Mesothelial cell of epicardium (in vitro differentiated cells): ENCODE measurements around the gene OR51F1. TPM values are rescaled to one million over a fixed set of nuclear protein-coding genes. Genes with fewer than 3 reads are reported as not detected.
"Not testable (repeated sequence)": the region's sequence is repeated elsewhere in the genome, so short reads cannot be mapped to it uniquely, and the experiment has no call there.

ENCODE experiments used
- DNase-seq, 2 experiments: peaks; one replicate each; pipeline ENCODE4 v3.0.0; 2021; ENCODE audit warnings: low spot score in 2 of 2; ENCODE audit not compliant: unreplicated experiment in 2 of 2
- H3K27ac Mint-ChIP-seq: 2 replicates; pipeline ENCODE4 v1.8.0; 2021; ENCODE audit warnings: mixed read lengths
- H3K27me3 Mint-ChIP-seq: 2 replicates; pipeline ENCODE4 v1.8.0; 2021; ENCODE audit warnings: low read depth, mixed read lengths
- H3K36me3 Mint-ChIP-seq: 2 replicates; pipeline ENCODE4 v1.8.0; 2021; ENCODE audit warnings: mixed read lengths
- H3K4me1 Mint-ChIP-seq: 2 replicates; pipeline ENCODE4 v1.8.0; 2021; ENCODE audit warnings: mixed read lengths
- H3K4me3 Mint-ChIP-seq: 2 replicates; pipeline ENCODE4 v1.8.0; 2021; ENCODE audit warnings: mild to moderate bottlenecking, moderate library complexity, mixed read lengths
- H3K9me3 Mint-ChIP-seq: 2 replicates; pipeline ENCODE4 v1.8.0; 2021; ENCODE audit warnings: mixed read lengths
- total RNA-seq: library from RNA; stranded (reverse); gene quantifications from 3 replicates; pipeline ENCODE4 v1.2.1, GENCODE V29; 2021
- TF ChIP-seq, protein P1 (sequence below): fragments of 200-600 bp; sonication (generic); IDR thresholded peaks from one replicate; pipeline ENCODE4 v1.5.0; 2021; ENCODE audit warnings: antibody characterized with exemption; ENCODE audit not compliant: unreplicated experiment

Gene OR51F1, protein sequence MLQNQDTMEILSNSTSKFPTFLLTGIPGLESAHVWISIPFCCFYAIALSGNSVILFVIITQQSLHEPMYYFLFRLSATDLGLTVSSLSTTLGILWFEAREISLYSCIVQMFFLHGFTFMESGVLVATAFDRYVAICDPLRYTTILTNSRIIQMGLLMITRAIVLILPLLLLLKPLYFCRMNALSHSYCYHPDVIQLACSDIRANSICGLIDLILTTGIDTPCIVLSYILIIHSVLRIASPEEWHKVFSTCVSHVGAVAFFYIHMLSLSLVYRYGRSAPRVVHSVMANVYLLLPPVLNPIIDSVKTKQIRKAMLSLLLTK
- total RNA-seq = not detected in 3 replicates

DNA sequence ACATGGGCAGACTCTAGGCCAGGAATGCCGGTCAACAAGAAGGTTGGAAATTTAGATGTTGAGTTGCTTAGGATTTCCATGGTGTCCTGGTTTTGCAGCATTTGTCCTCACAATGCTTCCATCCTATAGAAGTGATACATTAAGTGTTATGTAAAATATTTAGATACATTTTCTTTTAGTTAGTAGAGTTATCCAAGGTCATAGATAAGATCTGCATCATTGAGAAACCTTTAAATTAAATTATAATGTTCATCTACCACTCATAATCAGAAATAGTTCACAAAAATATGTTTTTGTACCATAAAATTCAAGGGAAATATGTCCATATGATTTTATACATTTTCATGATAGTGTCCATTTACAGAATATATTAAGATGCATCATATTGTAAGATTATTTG lies at the start of gene OR51F1:
Gene OR51F1 (minus strand): TSS at position 101 of the 400 bp plus-strand sequence. CDS start 0 bp downstream, at position 101.
- Mint-ChIP-seq H3K27me3 (peaks cover 17% of the 10 kb centered on the region), H3K36me3 (no peaks in the 10 kb centered on the region), H3K27ac (no peak within 1 kb of the TSS), H3K4me3 (no peak within 1 kb of the TSS), H3K9me3 (no peaks in the 10 kb centered on the region), H3K4me1 (no peaks in the 10 kb centered on the region)
- TF ChIP-seq, protein P1, sequence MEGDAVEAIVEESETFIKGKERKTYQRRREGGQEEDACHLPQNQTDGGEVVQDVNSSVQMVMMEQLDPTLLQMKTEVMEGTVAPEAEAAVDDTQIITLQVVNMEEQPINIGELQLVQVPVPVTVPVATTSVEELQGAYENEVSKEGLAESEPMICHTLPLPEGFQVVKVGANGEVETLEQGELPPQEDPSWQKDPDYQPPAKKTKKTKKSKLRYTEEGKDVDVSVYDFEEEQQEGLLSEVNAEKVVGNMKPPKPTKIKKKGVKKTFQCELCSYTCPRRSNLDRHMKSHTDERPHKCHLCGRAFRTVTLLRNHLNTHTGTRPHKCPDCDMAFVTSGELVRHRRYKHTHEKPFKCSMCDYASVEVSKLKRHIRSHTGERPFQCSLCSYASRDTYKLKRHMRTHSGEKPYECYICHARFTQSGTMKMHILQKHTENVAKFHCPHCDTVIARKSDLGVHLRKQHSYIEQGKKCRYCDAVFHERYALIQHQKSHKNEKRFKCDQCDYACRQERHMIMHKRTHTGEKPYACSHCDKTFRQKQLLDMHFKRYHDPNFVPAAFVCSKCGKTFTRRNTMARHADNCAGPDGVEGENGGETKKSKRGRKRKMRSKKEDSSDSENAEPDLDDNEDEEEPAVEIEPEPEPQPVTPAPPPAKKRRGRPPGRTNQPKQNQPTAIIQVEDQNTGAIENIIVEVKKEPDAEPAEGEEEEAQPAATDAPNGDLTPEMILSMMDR = no peak
- DNase-seq = no peak

DNA sequence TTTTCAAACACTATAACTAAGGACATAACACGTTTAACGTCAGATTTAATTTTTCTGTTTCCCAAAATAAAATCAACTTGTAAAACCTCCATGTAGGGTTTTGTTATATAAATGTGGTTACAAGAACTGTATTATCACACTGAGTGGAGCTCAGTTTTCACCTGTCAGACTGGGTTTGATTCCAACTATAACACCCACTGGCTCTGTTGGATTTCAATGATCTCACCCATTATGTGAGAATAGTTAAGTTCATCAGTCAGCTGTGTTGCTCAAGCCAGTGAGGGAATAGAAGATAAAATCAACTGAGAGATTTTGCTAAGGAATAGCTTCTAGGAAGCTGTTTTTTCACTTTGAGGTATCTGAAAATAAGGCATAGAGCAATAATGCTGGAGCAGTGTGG lies 39.5 kb upstream of the OR51F1 start:
- peaks cover 9% of the 10 kb centered on the region for H3K27me3 Mint-ChIP-seq
- no peak overlapping the region for H3K4me3 Mint-ChIP-seq
- no peaks in the 10 kb centered on the region for H3K36me3 Mint-ChIP-seq
- no peaks in the 10 kb centered on the region for H3K4me1 Mint-ChIP-seq
- H3K9me3 Mint-ChIP-seq = no peaks in the 10 kb centered on the region
- TF ChIP-seq, protein P1 = no peak
- DNase-seq = no peak
- no peak overlapping the region for H3K27ac Mint-ChIP-seq

DNA sequence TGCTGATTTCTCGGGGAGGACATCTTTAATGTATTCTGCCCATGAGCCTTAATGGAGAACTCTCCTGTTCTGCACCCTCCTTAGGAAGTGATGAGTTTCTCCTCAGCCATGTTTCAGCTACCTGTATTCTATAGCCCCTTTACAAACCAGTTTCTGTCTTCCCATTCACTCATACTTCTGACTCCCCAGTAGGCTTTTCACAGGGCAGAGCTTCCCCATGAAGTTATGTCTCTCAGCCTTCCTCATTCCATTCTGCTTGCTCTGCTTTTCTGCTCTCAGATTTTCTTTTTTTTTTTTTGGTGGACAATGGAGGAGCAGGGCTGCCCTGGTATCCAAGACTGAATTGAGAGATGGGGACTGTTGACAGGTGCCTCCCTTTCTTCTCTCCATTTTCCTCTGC lies 38.7 kb upstream of the OR51F1 start:
- no peaks in the 10 kb centered on the region for H3K36me3 Mint-ChIP-seq
- H3K4me1 Mint-ChIP-seq = no peaks in the 10 kb centered on the region
- TF ChIP-seq, protein P1 = no peak
- no peak overlapping the region for H3K27ac Mint-ChIP-seq
- H3K9me3 Mint-ChIP-seq = no peaks in the 10 kb centered on the region
- no peak for DNase-seq
- peaks cover 5% of the 10 kb centered on the region for H3K27me3 Mint-ChIP-seq
- no peak overlapping the region for H3K4me3 Mint-ChIP-seq

DNA sequence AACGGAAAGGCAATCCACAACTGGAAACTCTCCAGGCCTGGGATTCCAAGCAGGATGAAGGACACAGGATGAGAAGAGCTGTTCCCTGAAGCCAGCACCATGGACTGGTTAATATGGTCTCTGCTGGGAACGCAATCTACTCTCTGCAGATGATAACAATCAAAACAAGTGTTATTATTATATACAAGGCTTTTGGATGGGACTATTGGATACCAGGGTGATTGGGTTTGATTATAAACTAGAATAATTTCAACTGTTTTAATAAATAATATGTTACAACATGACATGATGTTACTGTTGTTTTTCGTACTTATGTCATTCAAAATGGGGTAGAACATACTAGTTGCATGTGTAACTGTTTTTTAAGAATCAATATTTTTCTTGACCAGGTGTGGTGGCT lies 34.5 kb upstream of the OR51F1 start, which contains the start of gene OR52R1:
Gene OR52R1 (minus strand): TSS at position 101 of the 400 bp plus-strand sequence. CDS start 0 bp downstream, at position 101.
- H3K27me3 Mint-ChIP-seq = peaks cover 7% of the 10 kb centered on the region
- no peak for DNase-seq
- no peaks in the 10 kb centered on the region for H3K9me3 Mint-ChIP-seq
- no peak within 1 kb of the TSS for H3K27ac Mint-ChIP-seq
- TF ChIP-seq, protein P1 = no peak
- H3K4me1 Mint-ChIP-seq = no peaks in the 10 kb centered on the region
- no peak within 1 kb of the TSS for H3K4me3 Mint-ChIP-seq
- no peaks in the 10 kb centered on the region for H3K36me3 Mint-ChIP-seq

DNA sequence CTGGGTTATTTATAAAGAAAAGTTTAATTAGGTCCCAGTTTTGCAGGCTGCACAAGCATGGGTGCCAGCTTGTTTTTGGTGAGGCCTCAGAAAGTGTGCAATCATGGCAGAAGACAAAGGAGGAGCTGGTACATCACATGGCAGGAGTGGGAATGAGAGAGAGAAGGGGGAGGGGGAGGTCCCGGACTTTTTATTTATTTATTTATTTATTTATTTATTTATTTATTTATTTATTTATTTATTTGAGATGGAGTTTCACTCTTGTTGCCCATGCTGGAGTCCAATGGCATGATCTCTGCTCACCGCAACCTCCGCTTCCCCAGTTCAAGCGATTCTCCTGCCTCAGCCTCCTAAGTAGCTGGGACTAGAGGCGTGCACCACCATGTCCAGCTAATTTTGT lies 31.6 kb upstream of the OR51F1 start:
- not testable (repeated sequence) for H3K27ac Mint-ChIP-seq, H3K36me3 Mint-ChIP-seq, H3K4me1 Mint-ChIP-seq, H3K4me3 Mint-ChIP-seq, H3K27me3 Mint-ChIP-seq, DNase-seq, H3K9me3 Mint-ChIP-seq

DNA sequence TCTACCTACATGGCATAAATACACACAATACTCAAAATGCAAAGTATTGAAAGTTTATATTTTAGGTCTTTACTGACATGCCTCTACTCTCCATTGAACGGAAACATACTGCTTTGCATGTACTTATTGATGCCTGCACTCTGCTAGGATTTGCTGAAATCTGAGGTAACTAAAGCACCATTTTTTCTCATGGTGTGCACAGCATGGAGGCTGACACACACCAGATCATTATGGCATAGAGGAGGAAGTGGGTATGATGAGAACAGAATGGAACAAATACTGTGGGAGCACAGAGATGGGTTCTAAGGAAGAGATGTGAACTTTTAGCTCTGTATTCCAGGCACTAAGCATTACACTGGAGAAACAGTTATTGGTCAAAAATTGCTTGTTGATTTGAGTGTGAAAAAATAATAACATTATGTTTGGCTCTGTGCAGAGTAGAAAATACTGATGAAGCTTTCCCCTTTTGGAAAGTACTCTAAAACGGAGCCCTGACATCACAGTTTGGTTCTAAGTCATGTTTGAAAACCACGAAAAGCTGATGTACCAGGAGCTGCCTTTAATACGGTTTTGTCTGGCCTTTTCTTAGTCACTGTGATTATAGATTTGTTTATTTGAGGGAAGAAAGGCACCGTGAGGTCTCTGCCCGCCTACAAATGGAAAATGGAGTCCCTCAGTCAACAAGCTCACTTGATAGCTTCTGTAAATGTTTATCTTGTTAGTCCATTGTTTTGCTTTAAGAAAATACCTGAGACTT lies 28.9 kb upstream of the OR51F1 start:
- no peaks in the 10 kb centered on the region for H3K36me3 Mint-ChIP-seq
- no peaks in the 10 kb centered on the region for H3K4me1 Mint-ChIP-seq
- H3K4me3 Mint-ChIP-seq = no peak overlapping the region
- no peaks in the 10 kb centered on the region for H3K9me3 Mint-ChIP-seq
- DNase-seq = no peak
- H3K27me3 Mint-ChIP-seq = peaks cover 9% of the 10 kb centered on the region
- TF ChIP-seq, protein P1 = no peak
- H3K27ac Mint-ChIP-seq = no peak overlapping the region
